Peyer's patch (tissue), 4 donors: ENCODE data around the gene MSH4.

Experiments
- CTCF ChIP-seq, 6 experiments: fragments of 450-650 bp in 4 of 6; fragments of 200-600 bp in 2 of 6; sonication (generic) in 1 of 6; IDR thresholded peaks; one replicate each; pipeline ENCODE4 v1.5.1; 2017 to 2019; ENCODE audit warnings: antibody characterized with exemption in 6 of 6, mild to moderate bottlenecking in 3 of 6, moderate library complexity in 1 of 6
- POLR2A ChIP-seq, 2 donors: fragments of 450-650 bp; IDR thresholded peaks; one replicate each; pipeline ENCODE4 v1.5.1; 2017; ENCODE audit warnings: antibody characterized with exemption in 2 of 2, mild to moderate bottlenecking in 2 of 2, moderate library complexity in 2 of 2

GRCh38 chr1:75808921-75809320 lies 12.2 kb downstream of the MSH4 start:
- no peak for TF ChIP-seq CTCF (IDR thresholded peaks at IDR 0.05)
- no peak for TF ChIP-seq POLR2A (IDR thresholded peaks at IDR 0.05)
